NT2/D1 (cell line): ENCODE measurements around the gene GAS6.

ENCODE experiments used
- SUZ12 ChIP-seq: IDR thresholded peaks from 2 replicates; pipeline ENCODE4 v1.6.1; 2011; ENCODE audit not compliant: insufficient read length, insufficient read depth; ENCODE audit errors: extremely low read depth
- YY1 ChIP-seq: IDR thresholded peaks from 2 replicates; pipeline ENCODE4 v1.6.1; 2011; ENCODE audit not compliant: insufficient read length, insufficient read depth

- TF ChIP-seq SUZ12 (no peak), YY1 (no peak)
Measured at GRCh38 chr13:113862931-113863523, 849 bp downstream of the GAS6 start.
